ENCODE measurements around the gene CFD.
"Not testable (repeated sequence)": the region's sequence is repeated elsewhere in the genome, so short reads cannot be mapped to it uniquely, and the experiment has no call there.

CFD gene

GRCh38 chr19:853614-854220 lies 5.7 kb upstream of the CFD start:
- DNase-seq: not testable (repeated sequence)

DNA sequence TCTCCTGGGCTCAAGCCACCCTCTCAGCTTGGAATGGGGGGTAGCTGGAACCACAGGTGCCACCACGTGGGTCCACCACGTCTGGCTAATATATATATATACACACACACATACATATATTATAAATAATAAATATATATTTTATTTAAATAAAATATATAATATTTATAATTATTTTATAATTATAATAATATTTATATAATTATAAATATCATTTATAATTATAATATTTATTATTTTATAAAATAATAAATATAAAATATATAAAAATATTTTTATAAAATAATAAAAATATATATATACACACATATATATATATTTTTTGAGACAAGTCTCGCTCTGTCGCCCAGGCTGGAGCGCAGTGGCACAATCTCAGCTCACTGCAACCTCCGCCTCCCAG lies 4.9 kb upstream of the CFD start:
- no peak for DNase-seq

- no peak for DNase-seq
Observed at GRCh38 chr19:855142-855541, 4.3 kb upstream of the CFD start.

- DNase-seq: no peak
Observed at GRCh38 chr19:855566-856120, 3.8 kb upstream of the CFD start.

DNA sequence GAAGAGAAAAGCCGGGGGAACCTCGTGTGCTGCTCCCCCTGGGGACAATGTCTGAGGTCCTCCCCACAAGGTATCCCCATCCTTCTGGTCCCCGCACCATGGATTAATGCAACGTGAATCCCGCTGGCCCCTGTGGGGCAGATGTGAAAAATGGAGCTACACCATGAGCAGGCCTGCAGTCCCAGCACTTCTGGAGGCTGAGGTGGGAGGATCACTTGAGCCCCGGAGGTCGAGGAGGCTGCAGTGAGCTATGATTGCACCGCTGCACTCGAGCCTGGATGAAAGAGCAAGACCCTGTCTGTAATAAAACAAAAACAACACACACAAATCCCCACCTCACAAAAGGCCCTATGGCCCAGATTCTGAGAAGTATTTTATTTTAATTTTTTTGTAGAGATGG lies 1.2 kb upstream of the CFD start:
- no peak for DNase-seq

DNA sequence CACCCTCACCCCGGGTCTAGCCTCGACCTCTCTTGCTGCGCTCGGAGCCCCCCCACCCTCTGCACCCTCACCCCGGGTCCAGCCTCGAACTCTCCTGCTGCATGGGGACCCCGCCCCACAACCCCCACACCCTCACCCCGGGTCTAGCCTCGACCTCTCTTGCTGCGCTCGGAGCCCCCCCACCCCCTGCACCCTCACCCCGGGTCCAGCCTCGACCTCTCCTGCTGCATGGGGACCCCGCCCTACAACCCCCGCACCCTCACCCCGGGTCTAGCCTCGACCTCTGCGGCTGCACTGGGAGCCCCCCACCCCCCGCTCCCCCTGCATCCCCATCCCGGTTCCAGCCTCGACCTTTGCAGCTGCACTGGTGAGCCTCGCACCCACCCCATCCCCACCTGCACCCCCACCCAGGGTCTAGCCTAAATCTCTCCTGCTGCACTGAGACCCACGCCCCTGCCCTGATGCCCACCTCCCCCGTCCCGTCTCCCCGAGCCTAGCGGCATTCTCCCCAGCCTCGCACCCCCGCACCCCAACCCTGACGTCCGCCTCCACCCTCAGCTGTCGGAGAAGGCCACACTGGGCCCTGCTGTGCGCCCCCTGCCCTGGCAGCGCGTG lies 1.8 kb downstream of the CFD start:
- no peak for DNase-seq

GRCh38 chr19:861756-862580 lies 2.5 kb downstream of the CFD start:
- peak; percentile 83 for DNase-seq

DNA sequence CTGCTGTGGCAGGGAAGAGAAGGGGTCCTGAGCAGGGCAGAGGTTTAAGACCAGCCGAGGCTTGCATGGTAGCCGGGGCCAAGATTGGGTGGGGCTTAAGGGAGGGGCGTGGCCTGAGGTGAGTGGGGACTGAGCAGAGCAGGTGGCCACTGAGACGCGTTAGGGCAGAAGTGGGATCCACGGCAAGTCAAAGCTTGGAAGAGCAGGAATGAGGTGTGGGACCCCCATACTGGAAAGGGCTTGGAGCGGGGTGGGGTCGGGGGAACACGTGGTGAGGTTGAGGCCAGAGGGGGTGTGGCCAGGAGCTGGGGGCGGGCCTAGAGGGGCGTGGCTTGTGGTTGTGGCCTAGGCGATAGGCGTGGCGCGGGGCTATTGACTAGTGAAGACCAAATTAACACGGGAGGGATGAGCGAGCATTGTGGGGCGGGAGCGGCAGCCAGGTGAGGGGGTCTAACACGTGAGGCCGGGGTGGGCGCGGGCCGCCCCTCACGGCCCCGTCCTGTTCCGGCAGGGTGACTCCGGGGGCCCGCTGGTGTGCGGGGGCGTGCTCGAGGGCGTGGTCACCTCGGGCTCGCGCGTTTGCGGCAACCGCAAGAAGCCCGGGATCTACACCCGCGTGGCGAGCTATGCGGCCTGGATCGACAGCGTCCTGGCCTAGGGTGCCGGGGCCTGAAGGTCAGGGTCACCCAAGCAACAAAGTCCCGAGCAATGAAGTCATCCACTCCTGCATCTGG lies 3.3 kb downstream of the CFD start:
- DNase-seq: peak; percentile 76

- DNase-seq: no peak
Observed at GRCh38 chr19:863315-863620, 3.8 kb downstream of the CFD start.

DNA sequence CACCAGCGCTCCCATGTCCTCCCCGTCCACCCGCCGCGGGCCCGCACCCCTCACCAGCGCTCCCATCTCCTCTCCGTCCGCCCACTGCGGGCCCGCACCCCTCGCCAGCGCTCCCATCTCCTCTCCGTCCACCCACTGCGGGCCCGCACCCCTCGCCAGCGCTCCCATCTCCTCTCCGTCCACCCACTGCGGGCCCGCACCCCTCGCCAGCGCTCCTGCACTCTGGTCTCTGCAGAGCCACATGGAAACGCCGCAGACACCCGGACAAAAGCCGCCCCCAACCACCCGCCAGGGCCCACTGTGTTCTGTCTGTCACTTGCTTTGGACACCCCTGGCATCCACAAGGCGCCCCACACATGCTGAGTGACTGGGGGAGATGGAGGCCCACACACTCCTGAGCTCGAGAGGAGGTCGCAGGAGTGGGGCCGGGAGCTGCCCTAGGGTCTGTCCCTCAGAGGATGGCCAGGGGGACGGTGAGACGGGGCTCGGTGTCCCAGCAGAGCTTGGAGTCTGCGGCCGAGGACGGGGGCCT lies 7.4 kb downstream of the CFD start:
- DNase-seq: no peak

DNA sequence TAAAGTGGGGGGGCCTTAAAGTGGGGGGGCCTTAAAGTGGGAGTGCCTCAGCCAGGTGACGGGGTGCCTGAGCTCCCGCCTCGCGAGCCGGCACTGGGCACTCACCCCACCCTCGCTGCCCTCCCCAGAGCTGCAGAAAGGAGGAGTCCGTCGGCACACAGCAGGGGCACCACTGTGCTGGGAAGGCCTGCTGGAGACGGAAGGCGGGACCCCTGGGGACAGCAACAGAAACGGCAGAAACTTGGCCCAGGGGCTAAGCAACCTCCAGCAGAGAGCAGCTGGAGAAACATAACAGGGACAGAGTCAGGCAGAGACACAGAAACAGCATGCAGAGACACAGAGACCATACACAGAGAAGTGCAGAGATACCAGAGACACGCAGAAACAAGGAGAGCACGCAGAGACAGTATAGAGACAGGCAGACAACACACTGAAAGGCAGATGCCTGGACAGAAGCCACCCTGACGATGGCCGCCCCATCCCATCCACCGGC lies 7.9 kb downstream of the CFD start:
- DNase-seq: no peak

DNA sequence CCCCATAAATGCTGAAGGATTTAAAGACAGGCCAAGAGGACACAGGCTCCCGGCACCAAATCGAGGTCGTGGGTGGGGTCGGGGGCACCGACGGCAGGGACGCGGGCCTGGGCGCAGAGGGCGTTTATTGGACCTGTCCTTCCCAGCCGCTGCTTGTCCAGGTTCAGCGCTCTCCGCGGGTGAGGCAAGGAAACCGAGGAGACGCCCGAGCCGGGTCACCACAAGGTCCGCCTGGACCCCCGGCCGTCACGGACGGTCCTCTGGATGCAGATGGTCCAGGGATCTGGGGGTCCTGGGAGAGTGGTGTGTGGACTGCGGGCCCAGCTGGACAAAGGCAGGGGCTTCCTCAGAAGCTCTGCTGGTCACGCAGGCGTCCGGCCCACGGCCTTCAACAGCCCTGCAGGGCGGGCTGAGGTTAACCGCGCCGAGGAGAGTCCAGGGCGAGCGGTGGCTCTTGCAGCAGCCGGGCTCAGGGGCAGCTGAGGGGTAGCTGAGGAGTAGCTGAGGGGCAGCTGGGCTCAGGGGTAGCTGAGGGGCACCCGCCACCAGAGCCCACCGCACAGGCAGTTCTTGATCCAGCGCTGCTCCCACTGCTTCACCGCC lies 8.5 kb downstream of the CFD start:
- DNase-seq: no peak

DNA sequence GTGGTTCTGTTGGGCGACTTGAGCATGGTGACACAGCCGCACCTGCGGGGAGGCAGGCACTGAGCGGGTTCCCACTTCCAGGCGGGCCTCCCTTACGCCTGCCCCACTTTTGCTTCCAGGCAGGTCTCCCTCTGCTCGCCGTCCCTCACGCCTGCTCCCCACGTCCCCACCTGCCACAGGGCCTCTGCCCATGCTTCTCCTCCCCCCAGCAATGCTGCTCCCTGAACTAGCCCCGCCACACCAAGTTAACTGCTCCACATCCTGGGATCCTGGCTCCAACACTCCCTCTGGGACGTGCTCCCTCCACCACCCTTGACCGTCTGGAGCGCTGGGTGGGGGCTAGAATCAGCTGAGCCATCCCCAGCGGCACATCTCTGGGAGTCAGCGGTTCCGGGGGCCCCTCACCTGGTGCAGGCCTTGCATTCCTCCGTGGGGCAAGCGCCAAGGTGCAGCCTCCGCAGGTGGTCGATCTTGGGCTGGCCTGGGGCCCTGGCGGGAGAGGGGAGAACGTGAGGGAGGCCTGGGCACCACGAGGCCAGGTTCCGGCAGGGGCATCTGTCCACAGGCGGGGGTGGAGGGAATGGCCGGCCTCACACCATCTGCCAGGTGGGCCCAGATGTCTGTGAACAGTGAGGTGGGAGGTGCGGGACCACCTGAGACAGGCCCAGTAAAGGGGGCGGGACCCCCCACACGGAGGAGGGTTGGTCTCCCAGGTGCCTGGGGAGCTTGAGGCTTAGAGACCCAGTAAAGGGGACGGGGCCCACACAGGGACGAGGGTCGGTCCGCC lies 9.2 kb downstream of the CFD start:
- DNase-seq: no peak

GRCh38 chr19:869245-870177 lies 10.0 kb downstream of the CFD start:
- no peak for DNase-seq

GRCh38 chr19:870314-870713 lies 10.8 kb downstream of the CFD start:
- no peak for DNase-seq

DNA sequence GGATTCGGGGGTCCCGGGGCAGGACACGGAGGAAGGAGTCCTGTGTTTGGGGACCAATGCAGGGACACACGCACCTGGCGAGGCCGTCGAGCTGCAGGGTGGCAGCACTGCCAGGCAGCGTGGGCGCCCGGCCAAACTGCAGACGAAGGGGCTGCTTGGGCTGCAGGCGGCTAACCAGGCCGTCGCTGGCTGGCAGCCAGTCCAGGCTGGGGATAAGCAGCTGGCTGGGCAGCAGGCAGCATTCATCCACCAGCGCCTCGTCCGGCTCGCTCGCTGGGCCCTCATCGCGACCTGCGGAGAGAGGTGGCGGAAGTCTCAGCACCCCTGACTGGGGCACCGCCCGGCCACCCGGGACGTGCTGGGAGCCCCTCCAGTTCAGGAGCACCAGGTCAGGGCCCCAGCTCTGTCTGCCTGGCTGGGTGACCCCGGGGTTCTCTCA lies 11.5 kb downstream of the CFD start:
- peak; percentile 56 for DNase-seq

- peak; percentile 22 for DNase-seq
Observed at GRCh38 chr19:871446-872265, 12.2 kb downstream of the CFD start.

- no peak for DNase-seq
Observed at GRCh38 chr19:872266-872951, 12.9 kb downstream of the CFD start.

- no peak for DNase-seq
Observed at GRCh38 chr19:873084-873483, 13.6 kb downstream of the CFD start.
